HG03354 (cell line): ENCODE results near the gene PRC1.
A peak's percentile ranks its signal among the peaks of the same experiment; 100 is the strongest.

Experiments
- ATAC-seq: cut with Tn5 transposase; IDR thresholded peaks from one replicate; pipeline ENCODE4 v1.9.1; 2021; ENCODE audit warnings: mild to moderate bottlenecking; ENCODE audit not compliant: unreplicated experiment, poor library complexity, severe bottlenecking

Gene PRC1

GRCh38 chr15:90957031-90957790, 37.1 kb downstream of the PRC1 start:
- ATAC-seq, result no peak

- ATAC-seq, result peak; percentile 30
Measured at GRCh38 chr15:90956274-90957030, 37.9 kb downstream of the PRC1 start.

GRCh38 chr15:90955624-90956273, 38.6 kb downstream of the PRC1 start:
- ATAC-seq, result no peak

- peak; percentile 93 for ATAC-seq
Measured at GRCh38 chr15:90954712-90955623, 39.4 kb downstream of the PRC1 start, which contains the start of gene RCCD1. Gene RCCD1, plus strand, starts transcription at chr15:90954884. Its CDS starts 1,851 bp downstream, at chr15:90956735.

- ATAC-seq, result no peak
Measured at GRCh38 chr15:90953947-90954711, 40.2 kb downstream of the PRC1 start.

GRCh38 chr15:90952901-90953677, 41.2 kb downstream of the PRC1 start:
- no peak for ATAC-seq

GRCh38 chr15:90950676-90951075, 43.7 kb downstream of the PRC1 start:
- no peak for ATAC-seq

GRCh38 chr15:90949979-90950675, 44.2 kb downstream of the PRC1 start:
- no peak for ATAC-seq

GRCh38 chr15:90948506-90948905, 45.8 kb downstream of the PRC1 start:
- ATAC-seq, result no peak

GRCh38 chr15:90947577-90948357, 46.6 kb downstream of the PRC1 start:
- ATAC-seq, result no peak

- no peak for ATAC-seq
Measured at GRCh38 chr15:90946941-90947576, 47.3 kb downstream of the PRC1 start.

GRCh38 chr15:90946538-90946937, 47.8 kb downstream of the PRC1 start:
- ATAC-seq, result no peak

GRCh38 chr15:90945091-90945490, 49.2 kb downstream of the PRC1 start:
- ATAC-seq, result no peak

- ATAC-seq, result no peak
Measured at GRCh38 chr15:90942354-90943120, 51.8 kb downstream of the PRC1 start.

GRCh38 chr15:90941038-90941437, 53.3 kb downstream of the PRC1 start:
- no peak for ATAC-seq

GRCh38 chr15:90939756-90940155, 54.6 kb downstream of the PRC1 start:
- no peak for ATAC-seq
